ENCODE measurements around the gene TMEM255B.
A peak's percentile ranks its signal among the peaks of the same experiment; 100 is the strongest.

Gene TMEM255B

GRCh38 chr13:113806526-113806925, 47.5 kb downstream of the TMEM255B start:
- DNase-seq: no peak

GRCh38 chr13:113808058-113808834, 49.2 kb downstream of the TMEM255B start:
- no peak for DNase-seq

- no peak for DNase-seq
Measured at GRCh38 chr13:113809934-113810333, 50.9 kb downstream of the TMEM255B start.

GRCh38 chr13:113810640-113811039, 51.6 kb downstream of the TMEM255B start:
- no peak for DNase-seq

GRCh38 chr13:113811081-113811928, 52.3 kb downstream of the TMEM255B start:
- DNase-seq: no peak

- no peak for DNase-seq
Measured at GRCh38 chr13:113812178-113813040, 53.4 kb downstream of the TMEM255B start.

GRCh38 chr13:113813070-113813748, 54.2 kb downstream of the TMEM255B start:
- no peak for DNase-seq

GRCh38 chr13:113813749-113814434, 54.9 kb downstream of the TMEM255B start:
- DNase-seq: no peak

GRCh38 chr13:113814435-113814821, 55.4 kb downstream of the TMEM255B start:
- DNase-seq: no peak

- no peak for DNase-seq
Measured at GRCh38 chr13:113815151-113816058, 56.4 kb downstream of the TMEM255B start.

- DNase-seq: no peak
Measured at GRCh38 chr13:113816254-113816929, 57.4 kb downstream of the TMEM255B start.

- DNase-seq: peak; percentile 32
Measured at GRCh38 chr13:113816946-113817859, 58.2 kb downstream of the TMEM255B start.

- no peak for DNase-seq
Measured at GRCh38 chr13:113817860-113818691, 59.0 kb downstream of the TMEM255B start.

- DNase-seq: no peak
Measured at GRCh38 chr13:113818700-113819295, 59.8 kb downstream of the TMEM255B start.

GRCh38 chr13:113819341-113819730, 60.3 kb downstream of the TMEM255B start:
- no peak for DNase-seq

- DNase-seq: no peak
Measured at GRCh38 chr13:113819731-113820715, 61.0 kb downstream of the TMEM255B start.

All from NCI-H2227 treated with DMSO at 0.1 percent for 48 hours (cell line).